ENCODE data around the gene NOS3. TPM values are rescaled to one million over a fixed set of nuclear protein-coding genes. Genes with fewer than 3 reads are reported as not detected.

NOS3 gene
- total and polyA plus RNA-seq, 9 of the 15 experiments (the other 6 are each of a cell fraction or from before 2014, with no cell fraction given) = 1.1 to 121 (median 23.6) TPM

GRCh38 chr7:150990416-150991186 is at the start of gene NOS3 (continued):
- TF ChIP-seq, protein P1, sequence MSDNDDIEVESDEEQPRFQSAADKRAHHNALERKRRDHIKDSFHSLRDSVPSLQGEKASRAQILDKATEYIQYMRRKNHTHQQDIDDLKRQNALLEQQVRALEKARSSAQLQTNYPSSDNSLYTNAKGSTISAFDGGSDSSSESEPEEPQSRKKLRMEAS (CRISPR knock-in tag; IDR thresholded peaks at IDR 0.05) = no peak
- TF ChIP-seq, protein P2, sequence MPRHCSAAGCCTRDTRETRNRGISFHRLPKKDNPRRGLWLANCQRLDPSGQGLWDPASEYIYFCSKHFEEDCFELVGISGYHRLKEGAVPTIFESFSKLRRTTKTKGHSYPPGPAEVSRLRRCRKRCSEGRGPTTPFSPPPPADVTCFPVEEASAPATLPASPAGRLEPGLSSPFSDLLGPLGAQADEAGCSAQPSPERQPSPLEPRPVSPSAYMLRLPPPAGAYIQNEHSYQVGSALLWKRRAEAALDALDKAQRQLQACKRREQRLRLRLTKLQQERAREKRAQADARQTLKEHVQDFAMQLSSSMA (CRISPR knock-in tag; IDR thresholded peaks at IDR 0.05) = no peak
- no peak for TF ChIP-seq ZNF764 (CRISPR knock-in tag; IDR thresholded peaks at IDR 0.05; ENCODE audit: low read depth)
- TF ChIP-seq ZNF253 (CRISPR knock-in tag; conservative IDR thresholded peaks at IDR 0.05) = no peak
- TF ChIP-seq MIER1 (IDR thresholded peaks at IDR 0.05; ENCODE audit: low read depth) = 0 out of 2 replicates have a peak, but pooled peaks have one; percentile 30
- TF ChIP-seq NFXL1 (CRISPR knock-in tag; IDR thresholded peaks at IDR 0.05) = no peak
- no peak for TF ChIP-seq EP300 (IDR thresholded peaks at IDR 0.05; ENCODE audit: low read length)
- TF ChIP-seq JUND (IDR thresholded peaks at IDR 0.05; ENCODE audit: borderline replicate concordance, low read depth, low read length) = peak; percentile 55
- TF ChIP-seq JUND (tag; IDR thresholded peaks at IDR 0.05; ENCODE audit: borderline replicate concordance, low read depth, low read length) = peak; percentile 35; the same call in 1 of the 3 replicates
- peak; percentile 98 for TF ChIP-seq CBX5 (IDR thresholded peaks at IDR 0.05; ENCODE audit: borderline replicate concordance, low read depth)
- no peak for TF ChIP-seq MTA1 (IDR thresholded peaks at IDR 0.05; ENCODE audit: borderline replicate concordance)
- peak in 1 of 2 experiments; percentile 99; a peak in 2 of 3 replicates for TF ChIP-seq CBX3 (IDR thresholded peaks at IDR 0.05; ENCODE audit: borderline replicate concordance in 1 of 2, low read length in 2 of 2)
- TF ChIP-seq, protein P3, sequence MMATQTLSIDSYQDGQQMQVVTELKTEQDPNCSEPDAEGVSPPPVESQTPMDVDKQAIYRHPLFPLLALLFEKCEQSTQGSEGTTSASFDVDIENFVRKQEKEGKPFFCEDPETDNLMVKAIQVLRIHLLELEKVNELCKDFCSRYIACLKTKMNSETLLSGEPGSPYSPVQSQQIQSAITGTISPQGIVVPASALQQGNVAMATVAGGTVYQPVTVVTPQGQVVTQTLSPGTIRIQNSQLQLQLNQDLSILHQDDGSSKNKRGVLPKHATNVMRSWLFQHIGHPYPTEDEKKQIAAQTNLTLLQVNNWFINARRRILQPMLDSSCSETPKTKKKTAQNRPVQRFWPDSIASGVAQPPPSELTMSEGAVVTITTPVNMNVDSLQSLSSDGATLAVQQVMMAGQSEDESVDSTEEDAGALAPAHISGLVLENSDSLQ (IDR thresholded peaks at IDR 0.05) = no peak
- TF ChIP-seq ELF4 (CRISPR knock-in tag; IDR thresholded peaks at IDR 0.05) = no peak
- TF ChIP-seq ZNF830 (CRISPR knock-in tag; IDR thresholded peaks at IDR 0.05) = no peak
- no peak for TF ChIP-seq BCOR (IDR thresholded peaks at IDR 0.05)
- peak; percentile 61; the same call in 1 of the 2 replicates for TF ChIP-seq ZNF184 (CRISPR knock-in tag; IDR thresholded peaks at IDR 0.05)
- TF ChIP-seq ZBTB5 (IDR thresholded peaks at IDR 0.05) = no peak
- TF ChIP-seq CAMTA2 (CRISPR knock-in tag; conservative IDR thresholded peaks at IDR 0.05) = no peak
- no peak; the same call in 1 of the 2 replicates for TF ChIP-seq XRCC3 (IDR thresholded peaks at IDR 0.05)
- TF ChIP-seq, protein P4, sequence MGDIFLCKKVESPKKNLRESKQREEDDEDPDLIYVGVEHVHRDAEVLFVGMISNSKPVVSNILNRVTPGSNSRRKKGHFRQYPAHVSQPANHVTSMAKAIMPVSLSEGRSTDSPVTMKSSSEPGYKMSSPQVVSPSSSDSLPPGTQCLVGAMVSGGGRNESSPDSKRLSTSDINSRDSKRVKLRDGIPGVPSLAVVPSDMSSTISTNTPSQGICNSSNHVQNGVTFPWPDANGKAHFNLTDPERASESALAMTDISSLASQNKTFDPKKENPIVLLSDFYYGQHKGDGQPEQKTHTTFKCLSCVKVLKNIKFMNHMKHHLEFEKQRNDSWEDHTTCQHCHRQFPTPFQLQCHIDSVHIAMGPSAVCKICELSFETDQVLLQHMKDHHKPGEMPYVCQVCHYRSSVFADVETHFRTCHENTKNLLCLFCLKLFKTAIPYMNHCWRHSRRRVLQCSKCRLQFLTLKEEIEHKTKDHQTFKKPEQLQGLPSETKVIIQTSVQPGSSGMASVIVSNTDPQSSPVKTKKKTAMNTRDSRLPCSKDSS (IDR thresholded peaks at IDR 0.05; ENCODE audit: low read depth, partially characterized antibody) = peak; percentile 99
- no peak for TF ChIP-seq SP1 (CRISPR knock-in tag; IDR thresholded peaks at IDR 0.05)
- no peak for TF ChIP-seq PTRF (tag; IDR thresholded peaks at IDR 0.05)

All from K562 (cell line).